Measurements from ENCODE around the gene ACE. TPM values are rescaled to one million over a fixed set of nuclear protein-coding genes. Genes with fewer than 3 reads are reported as not detected.

The ACE gene
- total RNA-seq, 4 donors from 2014 or later: 7.5 to 35.3 (median 14.1) TPM

DNA sequence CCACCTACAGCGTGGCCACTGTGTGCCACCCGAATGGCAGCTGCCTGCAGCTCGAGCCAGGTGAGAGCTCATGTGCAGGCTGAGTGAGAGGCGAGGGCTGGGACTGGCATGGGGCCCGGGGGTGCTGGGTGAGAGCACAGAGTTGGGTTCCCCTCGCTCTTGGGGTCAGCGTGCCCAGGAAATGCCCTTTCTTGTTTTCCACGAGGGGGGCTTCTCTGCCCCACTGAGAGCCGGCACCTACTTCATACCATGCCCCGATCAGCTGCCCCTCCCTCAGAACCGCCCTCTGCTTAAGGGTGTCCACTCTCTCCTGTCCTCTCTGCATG is 10.1 kb downstream of the ACE start:
- H3K36me3 ChIP-seq: no peaks in the 10 kb centered on the region
- no peaks in the 10 kb centered on the region for H3K27me3 ChIP-seq
- whole genome bisulfite sequencing, 2 donors: 83 to 88% methylated on average over 7 to 11 of the region's 11 CpGs
- TF ChIP-seq POLR2A (IDR thresholded peaks at IDR 0.05) (no peak), EP300 (IDR thresholded peaks at IDR 0.05) (no peak)
- H3K4me1 ChIP-seq: no peaks in the 10 kb centered on the region
- no peak overlapping the region for H3K4me3 ChIP-seq
- H3K9me3 ChIP-seq: no peaks in the 10 kb centered on the region
- no peak for DNase-seq (ENCODE audit: low spot score in 2 of 2)
- H3K27ac ChIP-seq: no peak overlapping the region

DNA sequence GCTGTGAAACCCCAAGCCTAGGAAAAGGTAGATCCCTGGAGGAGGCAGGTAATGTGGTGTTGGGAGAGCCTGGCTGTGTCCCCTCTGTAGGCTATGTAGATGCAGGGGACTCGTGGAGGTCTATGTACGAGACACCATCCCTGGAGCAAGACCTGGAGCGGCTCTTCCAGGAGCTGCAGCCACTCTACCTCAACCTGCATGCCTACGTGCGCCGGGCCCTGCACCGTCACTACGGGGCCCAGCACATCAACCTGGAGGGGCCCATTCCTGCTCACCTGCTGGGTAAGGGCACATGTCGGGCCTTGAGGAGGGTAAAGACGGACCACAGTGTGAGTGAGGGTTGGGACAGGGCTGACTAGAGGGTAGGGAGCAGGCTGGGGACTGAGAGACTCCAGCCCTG is 12.0 kb downstream of the ACE start:
- DNase-seq (ENCODE audit: low spot score in 2 of 2): no peak
- WGBS, 2 donors: 91% methylated on average over 10 of the region's 10 CpGs
- Histone ChIP-seq H3K4me3 (no peak overlapping the region), H3K4me1 (no peaks in the 10 kb centered on the region), H3K9me3 (no peaks in the 10 kb centered on the region), H3K27ac (no peak overlapping the region), H3K27me3 (no peaks in the 10 kb centered on the region), H3K36me3 (no peaks in the 10 kb centered on the region)
- TF ChIP-seq POLR2A (IDR thresholded peaks at IDR 0.05): no peak
- no peak for TF ChIP-seq EP300 (IDR thresholded peaks at IDR 0.05)
- TF ChIP-seq CTCF (IDR thresholded peaks at IDR 0.05): no peak

DNA sequence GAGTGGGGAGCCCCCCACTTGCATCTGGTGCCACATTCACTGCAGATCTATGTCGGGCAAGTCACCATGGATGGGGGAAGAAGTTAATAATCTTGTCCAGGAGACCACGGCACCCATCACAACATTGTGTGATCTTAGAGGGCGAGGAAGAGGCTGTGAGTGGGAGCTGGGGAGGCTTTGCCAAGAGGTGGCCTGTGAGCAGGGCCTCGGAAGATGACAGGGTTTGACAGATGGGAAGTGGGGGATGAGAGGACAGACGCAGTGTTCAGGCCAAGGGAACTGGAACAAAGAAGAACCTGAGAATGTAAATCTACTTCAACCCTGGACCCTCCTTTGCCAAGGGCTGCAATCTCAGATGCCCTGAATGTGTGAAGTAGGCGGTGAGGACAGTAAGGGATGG is 12.4 kb downstream of the ACE start:
- Histone ChIP-seq H3K9me3 (no peaks in the 10 kb centered on the region), H3K27me3 (no peaks in the 10 kb centered on the region), H3K27ac (no peak overlapping the region), H3K4me3 (no peak overlapping the region), H3K4me1 (no peaks in the 10 kb centered on the region), H3K36me3 (no peaks in the 10 kb centered on the region)
- WGBS, 2 donors: 78 to 82% methylated on average over 6 of the region's 6 CpGs
- no peak for DNase-seq (ENCODE audit: low spot score in 2 of 2)
- TF ChIP-seq POLR2A (IDR thresholded peaks at IDR 0.05) (no peak), EP300 (IDR thresholded peaks at IDR 0.05) (no peak), CTCF (IDR thresholded peaks at IDR 0.05) (no peak)

DNA sequence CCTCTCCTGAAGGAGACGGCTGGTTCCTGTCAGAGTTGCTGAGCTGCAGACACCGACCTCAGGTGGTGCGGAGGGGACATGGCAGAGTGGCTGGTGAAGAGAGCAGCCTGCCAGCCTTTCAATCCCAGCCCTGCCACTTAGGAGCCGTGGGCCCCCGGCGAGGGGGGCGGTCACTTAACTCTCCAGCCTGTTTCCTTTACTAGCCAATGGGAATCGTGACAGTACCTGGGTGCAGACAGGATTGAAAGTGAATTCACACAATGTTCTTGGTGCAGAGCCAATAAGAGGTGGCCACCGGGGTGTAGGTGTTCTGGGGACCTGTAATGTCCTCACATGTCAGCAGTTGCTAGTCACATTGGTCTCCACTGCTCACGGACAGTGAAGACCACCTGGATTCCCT is 13.5 kb downstream of the ACE start:
- no peaks in the 10 kb centered on the region for H3K36me3 ChIP-seq
- H3K27ac ChIP-seq: no peak overlapping the region
- 48 to 73% methylated on average over 8 to 10 of the region's 10 CpGs for WGBS, 2 donors
- no peaks in the 10 kb centered on the region for H3K9me3 ChIP-seq
- H3K27me3 ChIP-seq: no peaks in the 10 kb centered on the region
- TF ChIP-seq CTCF (IDR thresholded peaks at IDR 0.05): no peak
- no peaks in the 10 kb centered on the region for H3K4me1 ChIP-seq
- DNase-seq (ENCODE audit: low spot score in 2 of 2): no peak
- H3K4me3 ChIP-seq: no peak overlapping the region

DNA sequence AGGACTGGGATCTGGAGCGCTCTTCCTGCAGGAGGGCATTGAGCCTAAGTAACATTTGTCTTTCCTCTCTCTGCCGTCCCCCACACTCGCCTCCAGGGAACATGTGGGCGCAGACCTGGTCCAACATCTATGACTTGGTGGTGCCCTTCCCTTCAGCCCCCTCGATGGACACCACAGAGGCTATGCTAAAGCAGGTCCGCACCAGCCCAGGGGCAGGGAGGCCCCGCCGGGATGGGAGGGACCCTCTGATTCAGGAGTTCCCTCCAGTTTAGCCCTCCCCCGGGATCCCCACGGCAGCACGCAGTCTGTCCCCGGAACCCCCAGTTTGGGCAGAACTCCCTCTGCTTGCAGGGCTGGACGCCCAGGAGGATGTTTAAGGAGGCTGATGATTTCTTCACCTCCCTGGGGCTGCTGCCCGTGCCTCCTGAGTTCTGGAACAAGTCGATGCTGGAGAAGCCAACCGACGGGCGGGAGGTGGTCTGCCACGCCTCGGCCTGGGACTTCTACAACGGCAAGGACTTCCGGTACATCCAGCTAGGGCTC is 14.1 kb downstream of the ACE start:
- WGBS, 2 donors: 82 to 86% methylated on average over 20 of the region's 22 CpGs
- TF ChIP-seq POLR2A (IDR thresholded peaks at IDR 0.05) (no peak), CTCF (IDR thresholded peaks at IDR 0.05) (no peak), EP300 (IDR thresholded peaks at IDR 0.05) (no peak)

GRCh38 chr17:63491413-63491812 is 14.6 kb downstream of the ACE start:
- WGBS, 2 donors: 78 to 90% methylated on average over 5 to 6 of the region's 8 CpGs
- TF ChIP-seq POLR2A (IDR thresholded peaks at IDR 0.05) (no peak), CTCF (IDR thresholded peaks at IDR 0.05) (no peak), EP300 (IDR thresholded peaks at IDR 0.05) (no peak)
- no peaks in the 10 kb centered on the region for H3K27me3 ChIP-seq
- no peaks in the 10 kb centered on the region for H3K9me3 ChIP-seq
- no peak for DNase-seq (ENCODE audit: low spot score in 2 of 2)
- no peak overlapping the region for H3K4me3 ChIP-seq
- H3K36me3 ChIP-seq: no peaks in the 10 kb centered on the region
- no peaks in the 10 kb centered on the region for H3K4me1 ChIP-seq
- H3K27ac ChIP-seq: no peak overlapping the region

More for the DNA sequence above, 14.1 kb downstream of the ACE start:
- Histone ChIP-seq H3K9me3 (no peaks in the 10 kb centered on the region), H3K36me3 (no peaks in the 10 kb centered on the region), H3K4me3 (no peak overlapping the region), H3K27ac (no peak overlapping the region), H3K27me3 (no peaks in the 10 kb centered on the region), H3K4me1 (no peaks in the 10 kb centered on the region)
- DNase-seq (ENCODE audit: low spot score in 2 of 2): no peak
